Fibroblast of lung (primary cell): Measurements from ENCODE around the gene SFTPB. TPM values are rescaled to one million over a fixed set of nuclear protein-coding genes. Genes with fewer than 3 reads are reported as not detected.
"Not testable (repeated sequence)": the region's sequence is repeated elsewhere in the genome, so short reads cannot be mapped to it uniquely, and the experiment has no call there.

Source experiments
- DNase-seq, 2 donors: peaks; one replicate each; pipeline versions ENCODE4 v3.0.0 to v3.0.0-alpha.2; 2010; ENCODE audit warnings: low read depth in 2 of 2
- H2AFZ ChIP-seq: 2 replicates; pipeline ENCODE4 v1.5.1; 2012; ENCODE audit warnings: low read length, control low read depth, inconsistent platforms
- H3K27ac ChIP-seq: 2 replicates; pipeline ENCODE4 v1.5.1; 2011; ENCODE audit warnings: low read length, control low read depth; ENCODE audit not compliant: insufficient read depth
- H3K27me3 ChIP-seq: 2 replicates; pipeline ENCODE4 v1.5.1; 2011; ENCODE audit warnings: mild to moderate bottlenecking, low read length; ENCODE audit not compliant: control insufficient read depth, insufficient read depth
- H3K36me3 ChIP-seq: 2 replicates; pipeline ENCODE4 v1.5.1; 2011; ENCODE audit warnings: low read length; ENCODE audit not compliant: control insufficient read depth, insufficient read depth
- H3K4me1 ChIP-seq: 2 replicates; pipeline ENCODE4 v1.5.1; 2011; ENCODE audit warnings: low read length; ENCODE audit not compliant: control insufficient read depth, insufficient read depth; ENCODE audit errors: extremely low read depth
- H3K4me2 ChIP-seq: 2 replicates; pipeline ENCODE4 v1.5.1; 2011; ENCODE audit warnings: low read length, control low read depth; ENCODE audit not compliant: insufficient read depth; ENCODE audit errors: extremely low read depth
- H3K4me3 ChIP-seq, 4 experiments: fragments of 200-600 bp in 1 of 4; sonication (generic) in 1 of 4; replicated peaks in 1 of 4; 2 replicates each; pipeline ENCODE4 v1.5.1; 2011 to 2016; ENCODE audit warnings: low read length in 4 of 4, low read depth in 3 of 4, mild to moderate bottlenecking in 3 of 4, control low read depth in 2 of 4, inconsistent platforms in 1 of 4, mixed read lengths in 1 of 4; ENCODE audit not compliant: insufficient read depth in 1 of 4; ENCODE audit errors: control extremely low read depth in 1 of 4
- H3K79me2 ChIP-seq: 2 replicates; pipeline ENCODE4 v1.5.1; 2012; ENCODE audit warnings: mild to moderate bottlenecking, low read length, inconsistent platforms; ENCODE audit not compliant: control insufficient read depth, insufficient read depth
- H3K9ac ChIP-seq: 2 replicates; pipeline ENCODE4 v1.5.1; 2011; ENCODE audit warnings: mild to moderate bottlenecking, low read length, control low read depth; ENCODE audit not compliant: insufficient read depth
- H3K9me3 ChIP-seq: 2 replicates; pipeline ENCODE4 v1.5.1; 2012; ENCODE audit warnings: low read depth, low read length; ENCODE audit not compliant: control insufficient read depth, insufficient read depth
- H4K20me1 ChIP-seq: 2 replicates; pipeline ENCODE4 v1.5.1; 2011; ENCODE audit warnings: low read length; ENCODE audit not compliant: control insufficient read depth, insufficient read depth; ENCODE audit errors: extremely low read depth
- CTCF ChIP-seq, 2 donors: IDR thresholded peaks in 1 of 2; conservative IDR thresholded peaks in 1 of 2; 1 replicate in 1 of 2; 2 replicates in 1 of 2; pipeline ENCODE4 v1.5.1; 2011 to 2012; ENCODE audit warnings: low read length in 2 of 2, control low read depth in 1 of 2, inconsistent platforms in 1 of 2, low read depth in 1 of 2, mild to moderate bottlenecking in 1 of 2
- EZH2 ChIP-seq: IDR thresholded peaks from 2 replicates; pipeline ENCODE4 v1.5.1; 2012; ENCODE audit warnings: low read length, control low read depth, mild to moderate bottlenecking; ENCODE audit errors: missing control alignments
- polyA plus RNA-seq, 2 donors: library from polyadenylated mRNA; depleted of rRNA in 1 of 2; stranded (reverse) in 1 of 2; unstranded in 1 of 2; fragments of >200 nt; gene quantifications; 2 replicates each; pipeline ENCODE4 v1.2.1, GENCODE V29; 2011 to 2012; ENCODE audit warnings: missing spikeins in 1 of 2
- total RNA-seq: library from RNA; depleted of rRNA; stranded (reverse); fragments of >200 nt; gene quantifications from 2 replicates; pipeline ENCODE4 v1.2.1, GENCODE V29; 2014

Gene SFTPB
- total and polyA plus RNA-seq, 2 donors (not counting 1 experiment from before 2014, with no cell fraction given), result not detected

GRCh38 chr2:85714841-85715240, 46.8 kb upstream of the SFTPB start:
- Histone ChIP-seq H3K9me3 (no peaks in the 10 kb centered on the region), H3K4me1 (peaks cover 7% of the 10 kb centered on the region), H3K36me3 (no peaks in the 10 kb centered on the region), H3K27ac (no peak overlapping the region), H3K79me2 (no peaks in the 10 kb centered on the region), H4K20me1 (no peaks in the 10 kb centered on the region), H2AFZ (no peak overlapping the region), H3K9ac (no peak overlapping the region), H3K4me3 (no peak overlapping the region), H3K27me3 (no peaks in the 10 kb centered on the region), H3K4me2 (no peak overlapping the region)
- no peak for TF ChIP-seq EZH2
- no peak for TF ChIP-seq CTCF (conservative IDR thresholded peaks at IDR 0.05 in 1 of 2, IDR thresholded peaks at IDR 0.05 in 1 of 2; ENCODE audit: low read depth in 1 of 2, low read length in 2 of 2)
- DNase-seq, result no peak

- not testable (repeated sequence) for H3K4me1 ChIP-seq
These were observed 46.4 kb upstream of the SFTPB start for GRCh38 chr2:85714421-85714820.

GRCh38 chr2:85713836-85714235, 45.8 kb upstream of the SFTPB start:
- Histone ChIP-seq H3K36me3 (no peaks in the 10 kb centered on the region), H3K27ac (no peak overlapping the region), H3K4me1 (peaks cover 7% of the 10 kb centered on the region), H3K79me2 (no peaks in the 10 kb centered on the region), H3K9me3 (no peaks in the 10 kb centered on the region), H2AFZ (no peak overlapping the region), H3K27me3 (no peaks in the 10 kb centered on the region), H3K4me2 (no peak overlapping the region), H3K9ac (no peak overlapping the region), H4K20me1 (no peaks in the 10 kb centered on the region), H3K4me3 (no peak overlapping the region)
- TF ChIP-seq CTCF (conservative IDR thresholded peaks at IDR 0.05 in 1 of 2, IDR thresholded peaks at IDR 0.05 in 1 of 2; ENCODE audit: low read depth in 1 of 2, low read length in 2 of 2), result no peak
- no peak for TF ChIP-seq EZH2
- no peak for DNase-seq

More at GRCh38 chr2:85714421-85714820, 46.4 kb upstream of the SFTPB start:
- not testable (repeated sequence) for H3K4me2 ChIP-seq, H3K9me3 ChIP-seq, H3K27ac ChIP-seq, H3K27me3 ChIP-seq, H2AFZ ChIP-seq, H3K4me3 ChIP-seq, H3K79me2 ChIP-seq, DNase-seq, H3K9ac ChIP-seq, H3K36me3 ChIP-seq, H4K20me1 ChIP-seq
